HepG2 (cell line): ENCODE results near the gene MAP4K3. TPM values are rescaled to one million over a fixed set of nuclear protein-coding genes. Genes with fewer than 3 reads are reported as not detected.

Experiments
- ATAC-seq: fragments of 200-7000 bp; cut with Tn5 transposase; 3 replicates; pipeline ENCODE4 v1.9.1; 2020; ENCODE audit warnings: mild to moderate bottlenecking, moderate library complexity
- BruUV-seq: library from RNA; stranded (reverse); fragments of 400-500 nt; replicated peaks from 2 replicates; lab custom pipeline; 2021; lab: Mats Ljungman, UMichigan
- CTCF ChIA-PET: fragments of 300-600 bp; formaldehyde crosslinking; extraction: SDS; loops from one replicate; lab custom pipeline; 2021; ENCODE audit warnings: low total read pairs, inconsistent platforms, low intra/inter-chr PET ratio; lab: Yijun Ruan, JAX
- POLR2A ChIA-PET: fragments of 350-600 bp; sonication (Branson Sonifier 250); formaldehyde crosslinking; loops from one replicate; lab custom pipeline; 2020; ENCODE audit warnings: antibody characterized with exemption, inconsistent platforms; lab: Yijun Ruan, JAX
- DNase-seq: peaks from one replicate; pipeline ENCODE4 v3.0.0-alpha.2; 2015; ENCODE audit warnings: low spot score
- FAIRE-seq: peaks from 3 replicates; lab custom pipeline; 2011; peaks lifted over from hg19 to GRCh38; lab: Jason Lieb, UNC
- H2AFZ ChIP-seq: one replicate; pipeline ENCODE4 v1.6.1; 2011; ENCODE audit warnings: low read length, inconsistent platforms
- H3K27ac ChIP-seq: fragments of 300-600 bp; 3 replicates; pipeline ENCODE4 v1.8.0; 2011; ENCODE audit warnings: mixed run types, mild to moderate bottlenecking, mixed read lengths, low read length, inconsistent platforms; ENCODE audit not compliant: insufficient read depth; ENCODE audit errors: extremely low read length
- H3K27me3 ChIP-seq, 2 experiments: fragments of 200-600 bp in 1 of 2; 2 replicates in 1 of 2; 3 replicates in 1 of 2; pipeline versions ENCODE4 v1.6.0 to v1.8.0; 2011; ENCODE audit warnings: low read length in 2 of 2, mild to moderate bottlenecking in 2 of 2, moderate library complexity in 2 of 2, inconsistent platforms in 1 of 2; ENCODE audit not compliant: insufficient read depth in 2 of 2, control insufficient read depth in 1 of 2
- H3K36me3 ChIP-seq, 2 experiments: fragments of 200-600 bp in 1 of 2; replicated peaks in 1 of 2; 2 replicates in 1 of 2; 3 replicates in 1 of 2; pipeline versions ENCODE4 v1.5.1 to v1.8.0; 2011; ENCODE audit warnings: low read length in 2 of 2, inconsistent platforms in 1 of 2; ENCODE audit not compliant: insufficient read depth in 2 of 2, control insufficient read depth in 1 of 2
- H3K4me1 ChIP-seq: 2 replicates; pipeline ENCODE4 v1.5.1; 2012; ENCODE audit warnings: low read length, inconsistent platforms; ENCODE audit not compliant: insufficient read depth
- H3K4me2 ChIP-seq: 2 replicates; pipeline ENCODE4 v1.6.0; 2011; ENCODE audit warnings: low read depth, low read length, inconsistent platforms
- H3K4me3 ChIP-seq, 3 experiments: fragments of 200-600 bp in 1 of 3; sonication (generic), shearing (Covaris generic) in 1 of 3; replicated peaks in 1 of 3; 2 replicates each; pipeline ENCODE4 v1.5.1; 2011 to 2016; ENCODE audit warnings: low read length in 3 of 3, inconsistent platforms in 2 of 3, low read depth in 2 of 3, mild to moderate bottlenecking in 2 of 3, control low read depth in 1 of 3, mixed read lengths in 1 of 3; ENCODE audit not compliant: insufficient read depth in 1 of 3
- H3K79me2 ChIP-seq: one replicate; pipeline ENCODE4 v1.6.1; 2011; ENCODE audit warnings: low read length, inconsistent platforms; ENCODE audit not compliant: insufficient read depth
- H3K9ac ChIP-seq: 2 replicates; pipeline ENCODE4 v1.6.0; 2011; ENCODE audit warnings: mild to moderate bottlenecking, low read depth, low read length, inconsistent platforms; ENCODE audit not compliant: insufficient read depth
- H3K9me3 ChIP-seq: 2 replicates; pipeline ENCODE4 v1.5.1; 2012; ENCODE audit warnings: mild to moderate bottlenecking, low read length
- H4K20me1 ChIP-seq: 2 replicates; pipeline ENCODE4 v1.6.0; 2011; ENCODE audit warnings: inconsistent platforms, mild to moderate bottlenecking, low read length, moderate library complexity; ENCODE audit not compliant: insufficient read depth
- CERS6 ChIP-seq: sonication (generic); formaldehyde crosslinking; IDR thresholded peaks from 2 replicates; pipeline ENCODE4 v1.5.0; 2020; ENCODE audit warnings: missing genetic modification reagents
- GLMP ChIP-seq: sonication (generic); formaldehyde crosslinking; IDR thresholded peaks from 2 replicates; pipeline ENCODE4 v1.9.0; 2021; ENCODE audit warnings: missing genetic modification reagents, mild to moderate bottlenecking, borderline replicate concordance
- GZF1 ChIP-seq: sonication (generic); formaldehyde crosslinking; IDR thresholded peaks from 2 replicates; pipeline ENCODE4 v1.5.1; 2020; ENCODE audit warnings: mild to moderate bottlenecking, missing genetic modification reagents
- ZNF20 ChIP-seq: sonication (generic); formaldehyde crosslinking; IDR thresholded peaks from 2 replicates; pipeline ENCODE4 v1.4.0; 2020; ENCODE audit warnings: mild to moderate bottlenecking, moderate library complexity, missing genetic modification reagents
- ZNF274 ChIP-seq: sonication (generic); formaldehyde crosslinking; IDR thresholded peaks from 2 replicates; pipeline ENCODE4 v1.5.1; 2020; ENCODE audit warnings: mild to moderate bottlenecking, missing genetic modification reagents
- ZNF619 ChIP-seq: sonication (generic); formaldehyde crosslinking; IDR thresholded peaks from 2 replicates; pipeline ENCODE4 v1.4.0; 2020; ENCODE audit warnings: mild to moderate bottlenecking, missing genetic modification reagents
- WGBS: methylation state at CpG from one replicate; pipeline ENCODE4 v1.1.6; 2017; ENCODE audit warnings: low lambda C conversion rate; 5-methylcytosine and 5-hydroxymethylcytosine counted together
- in situ Hi-C: cut with HindIII; loops from 2 replicates; pipeline ENCODE4 v1.10.0; 2017; ENCODE audit warnings: low pct_unique_long_range_greater_than_20kb; ENCODE audit not compliant: extremely low pct_ligation_motif_present
- intact Hi-C: fragments of 100-400 bp; cut with micrococcal nuclease; formaldehyde crosslinking; loops from one replicate; pipeline ENCODE4 v1.10.0; 2022; ENCODE audit not compliant: unreplicated experiment
- polyA plus RNA-seq, 8 experiments: library from polyadenylated mRNA; depleted of rRNA in 3 of 8; stranded (reverse) in 7 of 8; unstranded in 1 of 8; fragments of >200 nt; fragmentation: Illumina TruSeq in 4 of 8; extraction: Trizol in 4 of 8; gene quantifications; 2 replicates each; pipeline versions ENCODE4 v1.2.1 to v1.2.3, GENCODE V29; 2011 to 2016; ENCODE audit warnings: low read depth in 4 of 8, missing spikeins in 1 of 8, mixed read lengths in 1 of 8; ENCODE audit not compliant: insufficient read depth in 1 of 8
- total RNA-seq, 5 experiments: library from RNA; depleted of rRNA; stranded (reverse); fragments of >200 nt; fragmentation: Illumina TruSeq; extraction: Trizol; gene quantifications; 2 replicates each; pipeline ENCODE4 v1.2.3, GENCODE V29; 2016; ENCODE audit warnings: low read depth in 1 of 5

Gene MAP4K3
- total and polyA plus RNA-seq, 2 of the 13 experiments (the other 11 are each of a cell fraction or from before 2014, with no cell fraction given): 45.9 to 53.2 TPM

- intact Hi-C loops: no loop called here
- no peak for DNase-seq
- no peak overlapping the region for H3K4me2 ChIP-seq
- no peaks in the 10 kb centered on the region; a peak in 2 of 5 replicates for H3K36me3 ChIP-seq
- no peak overlapping the region for H3K4me3 ChIP-seq
- no peak overlapping the region for H3K27ac ChIP-seq
- no peak overlapping the region for H2AFZ ChIP-seq
- H3K9ac ChIP-seq: no peak overlapping the region
- BruUV-seq: no TSS peak
- POLR2A ChIA-PET: no interaction called here
- no peaks in the 10 kb centered on the region for H3K27me3 ChIP-seq
- FAIRE-seq: no peak
- 97% methylated on average over 4 of the region's 4 CpGs for WGBS
- CTCF ChIA-PET: no interaction called here
- in situ Hi-C loops: no loop called here
- TF ChIP-seq ZNF619 (CRISPR knock-in tag) (no peak), GZF1 (CRISPR knock-in tag) (peak; percentile 98)
- H3K79me2 ChIP-seq: peaks cover 96% of the 10 kb centered on the region
- peaks cover 35% of the 10 kb centered on the region for H3K4me1 ChIP-seq
- peaks cover 10% of the 10 kb centered on the region; the same call in 1 of the 2 replicates for H3K9me3 ChIP-seq
- ATAC-seq: no peak
- peaks cover 44% of the 10 kb centered on the region for H4K20me1 ChIP-seq
These were observed 46.9 kb downstream of the MAP4K3 start for GRCh38 chr2:39390216-39390615.

- no peak overlapping the region for H3K4me3 ChIP-seq
- peaks cover 31% of the 10 kb centered on the region for H3K4me1 ChIP-seq
- DNase-seq: no peak
- peaks cover 18% of the 10 kb centered on the region for H4K20me1 ChIP-seq
- peaks cover 96% of the 10 kb centered on the region for H3K79me2 ChIP-seq
- H3K9me3 ChIP-seq: peaks cover 10% of the 10 kb centered on the region; the same call in 1 of the 2 replicates
- H3K4me2 ChIP-seq: no peak overlapping the region
- ChIA-PET CTCF (no interaction called here), POLR2A (no interaction called here)
- no peak overlapping the region for H3K9ac ChIP-seq
- no peaks in the 10 kb centered on the region for H3K27me3 ChIP-seq
- FAIRE-seq: no peak
- H2AFZ ChIP-seq: no peak overlapping the region
- no peak overlapping the region for H3K27ac ChIP-seq
- no TSS peak for BruUV-seq
- no peaks in the 10 kb centered on the region; a peak in 4 of 5 replicates for H3K36me3 ChIP-seq
- in situ Hi-C loops (no loop called here), intact Hi-C loops (no loop called here)
- no peak for ATAC-seq
- TF ChIP-seq GLMP (CRISPR knock-in tag) (no peak), CERS6 (CRISPR knock-in tag) (no peak), ZNF20 (no peak), ZNF274 (no peak)
These were observed 51.0 kb downstream of the MAP4K3 start for GRCh38 chr2:39386064-39386463.
